OCI-LY7 (cell line): ENCODE results near the gene LSMEM2. TPM values are rescaled to one million over a fixed set of nuclear protein-coding genes. Genes with fewer than 3 reads are reported as not detected.

Experiments used
- BruUV-seq: library from RNA; stranded (reverse); fragments of 400-500 nt; replicated peaks from 2 replicates; lab custom pipeline; 2021; lab: Mats Ljungman, UMichigan
- CTCF ChIA-PET: fragments of 300-600 bp; sonication (Branson Sonifier 250); formaldehyde crosslinking; loops from one replicate; lab custom pipeline; 2022; ENCODE audit warnings: antibody characterized with exemption; ENCODE audit not compliant: unreplicated experiment; lab: Charles Lee
- POLR2A ChIA-PET: fragments of 300-600 bp; sonication (Branson Sonifier 250); formaldehyde crosslinking; loops from one replicate; lab custom pipeline; 2022; ENCODE audit warnings: antibody characterized with exemption; lab: Charles Lee
- DNase-seq: peaks from one replicate; pipeline ENCODE4 v3.0.0-alpha.2; 2015; ENCODE audit warnings: low spot score
- H2AFZ ChIP-seq: fragments of 200-600 bp; sonication (generic), shearing (Covaris generic); 2 replicates; pipeline ENCODE4 v1.6.1; 2014; ENCODE audit warnings: mild to moderate bottlenecking, antibody characterized with exemption, low read length, moderate library complexity
- H3K27ac ChIP-seq: fragments of 200-600 bp; sonication (generic); 2 replicates; pipeline ENCODE4 v1.5.1; 2014; ENCODE audit warnings: mixed run types, low read depth, mild to moderate bottlenecking, moderate library complexity, low read length, inconsistent platforms; ENCODE audit not compliant: poor library complexity, severe bottlenecking
- H3K36me3 ChIP-seq: fragments of 200-600 bp; sonication (generic); 2 replicates; pipeline ENCODE4 v1.6.1; 2014; ENCODE audit warnings: mild to moderate bottlenecking, antibody characterized with exemption, low read length, moderate library complexity, mixed read lengths; ENCODE audit not compliant: insufficient read depth
- H3K4me1 ChIP-seq: fragments of 200-600 bp; sonication (generic); 2 replicates; pipeline ENCODE4 v1.5.1; 2014; ENCODE audit warnings: mild to moderate bottlenecking, low read length; ENCODE audit not compliant: insufficient read depth, poor library complexity, severe bottlenecking
- H3K4me2 ChIP-seq: fragments of 200-600 bp; sonication (generic); 2 replicates; pipeline ENCODE4 v1.6.1; 2014; ENCODE audit warnings: mild to moderate bottlenecking, low read length
- H3K4me3 ChIP-seq: fragments of 200-600 bp; sonication (generic); 2 replicates; pipeline ENCODE4 v1.5.1; 2014; ENCODE audit warnings: mild to moderate bottlenecking, low read depth, low read length; ENCODE audit not compliant: poor library complexity, severe bottlenecking
- H3K79me2 ChIP-seq: fragments of 200-600 bp; sonication (generic); 2 replicates; pipeline ENCODE4 v1.6.1; 2016; ENCODE audit warnings: low read depth, mild to moderate bottlenecking, low read length, moderate library complexity, mixed read lengths; ENCODE audit not compliant: insufficient read depth
- H3K9me2 ChIP-seq: fragments of 200-600 bp; sonication (generic); 2 replicates; pipeline ENCODE4 v1.6.1; 2016; ENCODE audit warnings: mild to moderate bottlenecking, low read length, mixed read lengths; ENCODE audit not compliant: insufficient read depth
- H3K9me3 ChIP-seq: fragments of 200-600 bp; sonication (generic); 2 replicates; pipeline ENCODE4 v1.6.1; 2014; ENCODE audit warnings: mild to moderate bottlenecking, mixed run types, low read length, mixed read lengths
- H4K20me1 ChIP-seq: fragments of 200-600 bp; sonication (generic); 2 replicates; pipeline ENCODE4 v1.6.1; 2014; ENCODE audit warnings: mild to moderate bottlenecking, antibody characterized with exemption, low read length, moderate library complexity, mixed read lengths; ENCODE audit not compliant: insufficient read depth
- EZH2phosphoT487 ChIP-seq: fragments of 200-600 bp; sonication (generic); IDR thresholded peaks from 2 replicates; pipeline ENCODE4 v1.6.1; 2018; ENCODE audit warnings: low read depth, borderline replicate concordance, mild to moderate bottlenecking, mixed run types, antibody characterized with exemption, low read length, moderate library complexity, mixed read lengths
- intact Hi-C: fragments of 100-400 bp; cut with micrococcal nuclease; formaldehyde crosslinking; loops from one replicate; pipeline ENCODE4 v1.10.0; 2022; ENCODE audit not compliant: unreplicated experiment
- total RNA-seq, 2 experiments: library from RNA; depleted of rRNA in 1 of 2; stranded (reverse); fragments of >200 nt in 1 of 2; shearing (Covaris generic) in 1 of 2; gene quantifications; 2 replicates each; pipeline ENCODE4 v1.2.3, GENCODE V29; 2014 to 2022
- TF ChIP-seq, protein P1 (sequence below): fragments of 200-600 bp; sonication (generic); conservative IDR thresholded peaks from 2 replicates; pipeline ENCODE4 v1.5.1; 2014; ENCODE audit warnings: mild to moderate bottlenecking, antibody characterized with exemption, low read length, moderate library complexity, mixed read lengths

The LSMEM2 gene
- total RNA-seq, 2 experiments from 2014 or later: not detected

DNA sequence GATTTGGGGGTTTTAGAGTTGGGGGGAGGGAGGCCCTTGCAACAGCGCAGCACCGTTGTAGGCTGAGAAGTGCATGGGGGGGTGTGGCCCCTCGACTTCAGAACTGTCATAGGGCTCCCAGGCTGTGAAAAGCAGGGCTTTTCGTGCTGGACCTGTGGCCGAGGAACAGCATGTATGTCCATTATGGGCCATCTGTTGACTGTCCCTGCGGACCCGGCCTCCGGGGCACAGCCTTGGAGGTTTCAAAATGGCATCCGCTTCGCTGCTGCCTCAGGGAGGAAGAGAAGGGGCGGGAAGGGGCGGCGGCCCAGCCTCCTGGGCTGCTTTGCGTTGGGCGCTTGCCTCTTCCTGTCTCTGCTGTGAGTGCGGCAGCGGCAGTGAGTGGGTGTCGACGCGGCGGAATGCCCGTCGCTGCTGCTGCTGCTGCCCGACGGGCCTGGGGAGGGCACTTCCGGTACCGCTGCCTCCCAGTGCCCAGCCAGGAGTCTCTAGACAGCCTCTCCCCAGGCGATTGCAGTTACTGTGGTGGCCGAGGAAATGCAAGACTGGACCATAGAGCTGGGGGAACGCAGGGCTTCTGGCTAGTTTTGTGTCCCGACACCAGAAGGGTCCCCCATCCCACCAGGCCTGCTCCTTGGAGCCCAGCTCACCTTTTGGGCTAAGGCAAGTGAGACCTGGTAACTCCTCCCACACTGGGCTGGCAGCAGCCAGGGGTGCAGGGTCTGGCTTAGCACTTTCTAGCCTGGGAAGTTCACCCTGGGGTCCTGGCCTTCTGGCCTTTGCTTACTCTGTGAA is 40.9 kb upstream of the LSMEM2 start:
- ChIA-PET POLR2A (interaction anchor here (0.6 to 1.0 kb wide), 8 partner anchors 9 to 433 kb away, joined by 3 to 6 read pairs (median 4); partner anchors contain the start of gene SEMA3B), CTCF (interaction anchor here (1.4 kb wide), 1 partner anchor 9 kb away, joined by 3 read pairs; no protein-coding TSS in a partner anchor)
- peaks cover 7% of the 10 kb centered on the region; the same call in 1 of the 2 replicates for H4K20me1 ChIP-seq
- DNase-seq: peak; percentile 90
- no peaks in the 10 kb centered on the region for H3K9me2 ChIP-seq
- no peak overlapping the region; the same call in 1 of the 2 replicates for H2AFZ ChIP-seq
- peaks cover 62% of the 10 kb centered on the region for H3K4me1 ChIP-seq
- H3K36me3 ChIP-seq: peaks cover 27% of the 10 kb centered on the region; the same call in 1 of the 2 replicates
- peaks cover 65% of the 10 kb centered on the region for H3K79me2 ChIP-seq
- no TSS peak for BruUV-seq
- intact Hi-C loops: loop anchor here (1.0 to 5.0 kb wide), 3 partner anchors 8 to 329 kb away; partner anchors contain the start of genes C3orf18 and HEMK1
- H3K9me3 ChIP-seq: no peaks in the 10 kb centered on the region
- peak overlapping the region; percentile 80 for H3K4me3 ChIP-seq
- H3K27ac ChIP-seq: peak overlapping the region; percentile 64
- TF ChIP-seq EZH2phosphoT487: no peak
- TF ChIP-seq, protein P1, sequence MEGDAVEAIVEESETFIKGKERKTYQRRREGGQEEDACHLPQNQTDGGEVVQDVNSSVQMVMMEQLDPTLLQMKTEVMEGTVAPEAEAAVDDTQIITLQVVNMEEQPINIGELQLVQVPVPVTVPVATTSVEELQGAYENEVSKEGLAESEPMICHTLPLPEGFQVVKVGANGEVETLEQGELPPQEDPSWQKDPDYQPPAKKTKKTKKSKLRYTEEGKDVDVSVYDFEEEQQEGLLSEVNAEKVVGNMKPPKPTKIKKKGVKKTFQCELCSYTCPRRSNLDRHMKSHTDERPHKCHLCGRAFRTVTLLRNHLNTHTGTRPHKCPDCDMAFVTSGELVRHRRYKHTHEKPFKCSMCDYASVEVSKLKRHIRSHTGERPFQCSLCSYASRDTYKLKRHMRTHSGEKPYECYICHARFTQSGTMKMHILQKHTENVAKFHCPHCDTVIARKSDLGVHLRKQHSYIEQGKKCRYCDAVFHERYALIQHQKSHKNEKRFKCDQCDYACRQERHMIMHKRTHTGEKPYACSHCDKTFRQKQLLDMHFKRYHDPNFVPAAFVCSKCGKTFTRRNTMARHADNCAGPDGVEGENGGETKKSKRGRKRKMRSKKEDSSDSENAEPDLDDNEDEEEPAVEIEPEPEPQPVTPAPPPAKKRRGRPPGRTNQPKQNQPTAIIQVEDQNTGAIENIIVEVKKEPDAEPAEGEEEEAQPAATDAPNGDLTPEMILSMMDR: no peak
- H3K4me2 ChIP-seq: peak overlapping the region; percentile 87

DNA sequence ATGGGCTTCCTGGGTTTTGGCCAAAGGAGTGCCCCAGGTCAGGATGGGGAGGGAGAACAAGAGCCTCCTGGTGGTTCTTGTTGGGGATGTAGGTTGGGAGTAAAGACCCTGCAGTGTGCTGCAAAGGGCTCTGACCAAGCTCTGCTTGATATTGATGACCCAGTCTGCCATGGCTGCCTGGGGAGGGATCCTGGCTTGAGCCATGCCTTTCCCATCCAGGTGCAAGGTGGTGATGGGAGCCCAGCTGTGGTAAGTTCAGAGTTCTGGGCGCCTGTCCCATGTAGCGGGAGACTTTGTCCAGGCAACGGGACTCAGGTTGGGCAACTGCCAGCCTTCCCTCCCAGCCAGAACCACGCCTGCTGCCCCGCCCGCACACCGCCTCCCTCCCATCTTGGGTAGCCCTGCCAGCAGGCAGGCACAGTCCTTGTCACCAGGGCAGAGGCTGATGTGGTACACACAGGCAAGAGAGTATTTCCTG is 40.3 kb upstream of the LSMEM2 start:
- peaks cover 68% of the 10 kb centered on the region for H3K4me1 ChIP-seq
- peaks cover 10% of the 10 kb centered on the region; the same call in 1 of the 2 replicates for H4K20me1 ChIP-seq
- H3K27ac ChIP-seq: peak overlapping the region; percentile 64
- TF ChIP-seq, protein P1: no peak
- no peak for TF ChIP-seq EZH2phosphoT487
- intact Hi-C loops: loop anchor here (5.0 kb wide), 2 partner anchors 99 to 329 kb away; partner anchors contain the start of genes C3orf18 and HEMK1
- DNase-seq: no peak
- peaks cover 33% of the 10 kb centered on the region; the same call in 1 of the 2 replicates for H3K36me3 ChIP-seq
- H3K4me2 ChIP-seq: peak overlapping the region; percentile 87
- H2AFZ ChIP-seq: no peak overlapping the region
- ChIA-PET CTCF (no interaction called here), POLR2A (interaction anchor here (1.0 kb wide), 1 partner anchor 9 kb away, joined by 3 read pairs; no protein-coding TSS in a partner anchor)
- no peaks in the 10 kb centered on the region for H3K9me2 ChIP-seq
- BruUV-seq: no TSS peak
- H3K4me3 ChIP-seq: peak overlapping the region; percentile 80
- peaks cover 71% of the 10 kb centered on the region for H3K79me2 ChIP-seq
- no peaks in the 10 kb centered on the region for H3K9me3 ChIP-seq
